ENCODE results near the gene APLP1.
A peak's percentile ranks its signal among the peaks of the same experiment; 100 is the strongest.
"Not testable (repeated sequence)": the region's sequence is repeated elsewhere in the genome, so short reads cannot be mapped to it uniquely, and the experiment has no call there.

Gene APLP1

GRCh38 chr19:35885225-35885738, 16.9 kb downstream of the APLP1 start:
- no peak for DNase-seq

GRCh38 chr19:35885904-35886303, 17.5 kb downstream of the APLP1 start:
- no peak for DNase-seq

- no peak for DNase-seq
These were observed 18.8 kb downstream of the APLP1 start for GRCh38 chr19:35887197-35887596.

GRCh38 chr19:35888398-35888797, 20.0 kb downstream of the APLP1 start:
- DNase-seq: no peak

GRCh38 chr19:35889370-35890112, 21.2 kb downstream of the APLP1 start:
- DNase-seq: no peak

- DNase-seq: no peak
These were observed 21.8 kb downstream of the APLP1 start for GRCh38 chr19:35890113-35890650.

GRCh38 chr19:35891819-35892218, 23.4 kb downstream of the APLP1 start:
- not testable (repeated sequence) for DNase-seq

GRCh38 chr19:35894342-35894741, 26.0 kb downstream of the APLP1 start:
- no peak for DNase-seq

- no peak for DNase-seq
These were observed 27.7 kb downstream of the APLP1 start for GRCh38 chr19:35895911-35896642.

GRCh38 chr19:35896643-35897040, 28.3 kb downstream of the APLP1 start:
- no peak for DNase-seq

GRCh38 chr19:35897706-35898451, 29.5 kb downstream of the APLP1 start:
- DNase-seq: no peak

- DNase-seq: no peak
These were observed 30.1 kb downstream of the APLP1 start for GRCh38 chr19:35898499-35898809.

GRCh38 chr19:35899547-35900214, 31.3 kb downstream of the APLP1 start:
- DNase-seq: peak; percentile 90

- DNase-seq: no peak
These were observed 32.8 kb downstream of the APLP1 start for GRCh38 chr19:35901055-35901644.

- peak; percentile 59 for DNase-seq
These were observed 33.7 kb downstream of the APLP1 start, which contains the start of gene HCST for GRCh38 chr19:35901854-35902661. Gene HCST (plus strand): TSS chr19:35902529. CDS start chr19:35902594, 65 bp downstream.

GRCh38 chr19:35902870-35903475, 34.6 kb downstream of the APLP1 start:
- no peak for DNase-seq

GRCh38 chr19:35903550-35904179, 35.3 kb downstream of the APLP1 start:
- peak; percentile 95 for DNase-seq

- DNase-seq: no peak
These were observed 36.1 kb downstream of the APLP1 start for GRCh38 chr19:35904311-35905068.

- DNase-seq: no peak
These were observed 36.9 kb downstream of the APLP1 start for GRCh38 chr19:35905178-35905727.

Data from activated CD4-positive, alpha-beta T cell treated with anti-CD3 and anti-CD28 coated beads, Interleukin-2, amount 50 U/mL, for 16 hours (primary cell).